Upper lobe of right lung (tissue), 1 donor: ENCODE results near the gene NRP2. TPM values are rescaled to one million over a fixed set of nuclear protein-coding genes. Genes with fewer than 3 reads are reported as not detected.

ENCODE experiments used
- ATAC-seq: fragments of 200-7000 bp; cut with Tn5 transposase; one replicate; pipeline ENCODE4 v1.9.1; 2020; ENCODE audit warnings: mild to moderate bottlenecking, moderate library complexity
- DNase-seq: peaks from one replicate; pipeline ENCODE4 v3.0.0-alpha.2; 2020
- H3K27ac ChIP-seq: fragments of 200-600 bp; one replicate; pipeline ENCODE4 v1.8.0; 2022
- H3K27me3 ChIP-seq: fragments of 200-600 bp; one replicate; pipeline ENCODE4 v1.8.0; 2022; ENCODE audit warnings: mild to moderate bottlenecking
- H3K36me3 ChIP-seq: fragments of 200-600 bp; one replicate; pipeline ENCODE4 v1.8.0; 2022
- H3K4me1 ChIP-seq: fragments of 200-600 bp; one replicate; pipeline ENCODE4 v1.8.0; 2022
- H3K4me3 ChIP-seq: fragments of 200-600 bp; one replicate; pipeline ENCODE4 v1.8.0; 2022; ENCODE audit warnings: mild to moderate bottlenecking
- H3K9me3 ChIP-seq: fragments of 200-600 bp; one replicate; pipeline ENCODE4 v1.8.0; 2022
- intact Hi-C: fragments of 100-400 bp; cut with DNase I; formaldehyde crosslinking; loops from one replicate; pipeline ENCODE4 v1.11.0; 2022
- total RNA-seq: library from RNA; stranded (reverse); fragmentation: NEBNext Ultra II Directional; extraction: Animal tissue kit (Norgen Biotek cat#: 25700); gene quantifications from one replicate; pipeline ENCODE4 v1.2.1, GENCODE V29; 2021
- TF ChIP-seq, protein P1 (sequence below): fragments of 200-600 bp; IDR thresholded peaks from one replicate; pipeline ENCODE4 v1.8.0; 2022; ENCODE audit warnings: antibody characterized with exemption
- donor health status: DM: no; HTN: yes; CAD: no; lungs with severe emphysema.

The NRP2 gene
- total RNA-seq, 1 donor from 2014 or later: 75.3 TPM

- no peaks in the 10 kb centered on the region for H3K9me3 ChIP-seq
- TF ChIP-seq, protein P1, sequence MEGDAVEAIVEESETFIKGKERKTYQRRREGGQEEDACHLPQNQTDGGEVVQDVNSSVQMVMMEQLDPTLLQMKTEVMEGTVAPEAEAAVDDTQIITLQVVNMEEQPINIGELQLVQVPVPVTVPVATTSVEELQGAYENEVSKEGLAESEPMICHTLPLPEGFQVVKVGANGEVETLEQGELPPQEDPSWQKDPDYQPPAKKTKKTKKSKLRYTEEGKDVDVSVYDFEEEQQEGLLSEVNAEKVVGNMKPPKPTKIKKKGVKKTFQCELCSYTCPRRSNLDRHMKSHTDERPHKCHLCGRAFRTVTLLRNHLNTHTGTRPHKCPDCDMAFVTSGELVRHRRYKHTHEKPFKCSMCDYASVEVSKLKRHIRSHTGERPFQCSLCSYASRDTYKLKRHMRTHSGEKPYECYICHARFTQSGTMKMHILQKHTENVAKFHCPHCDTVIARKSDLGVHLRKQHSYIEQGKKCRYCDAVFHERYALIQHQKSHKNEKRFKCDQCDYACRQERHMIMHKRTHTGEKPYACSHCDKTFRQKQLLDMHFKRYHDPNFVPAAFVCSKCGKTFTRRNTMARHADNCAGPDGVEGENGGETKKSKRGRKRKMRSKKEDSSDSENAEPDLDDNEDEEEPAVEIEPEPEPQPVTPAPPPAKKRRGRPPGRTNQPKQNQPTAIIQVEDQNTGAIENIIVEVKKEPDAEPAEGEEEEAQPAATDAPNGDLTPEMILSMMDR: no peak
- no peak for DNase-seq
- no peak for ATAC-seq
- peaks cover 39% of the 10 kb centered on the region for H3K4me1 ChIP-seq
- H3K27me3 ChIP-seq: no peaks in the 10 kb centered on the region
- intact Hi-C loops: no loop called here
- H3K4me3 ChIP-seq: no peak overlapping the region
- H3K36me3 ChIP-seq: no peaks in the 10 kb centered on the region
- H3K27ac ChIP-seq: no peak overlapping the region
These were observed 14.7 kb downstream of the NRP2 start for GRCh38 chr2:205696927-205697441.

DNA sequence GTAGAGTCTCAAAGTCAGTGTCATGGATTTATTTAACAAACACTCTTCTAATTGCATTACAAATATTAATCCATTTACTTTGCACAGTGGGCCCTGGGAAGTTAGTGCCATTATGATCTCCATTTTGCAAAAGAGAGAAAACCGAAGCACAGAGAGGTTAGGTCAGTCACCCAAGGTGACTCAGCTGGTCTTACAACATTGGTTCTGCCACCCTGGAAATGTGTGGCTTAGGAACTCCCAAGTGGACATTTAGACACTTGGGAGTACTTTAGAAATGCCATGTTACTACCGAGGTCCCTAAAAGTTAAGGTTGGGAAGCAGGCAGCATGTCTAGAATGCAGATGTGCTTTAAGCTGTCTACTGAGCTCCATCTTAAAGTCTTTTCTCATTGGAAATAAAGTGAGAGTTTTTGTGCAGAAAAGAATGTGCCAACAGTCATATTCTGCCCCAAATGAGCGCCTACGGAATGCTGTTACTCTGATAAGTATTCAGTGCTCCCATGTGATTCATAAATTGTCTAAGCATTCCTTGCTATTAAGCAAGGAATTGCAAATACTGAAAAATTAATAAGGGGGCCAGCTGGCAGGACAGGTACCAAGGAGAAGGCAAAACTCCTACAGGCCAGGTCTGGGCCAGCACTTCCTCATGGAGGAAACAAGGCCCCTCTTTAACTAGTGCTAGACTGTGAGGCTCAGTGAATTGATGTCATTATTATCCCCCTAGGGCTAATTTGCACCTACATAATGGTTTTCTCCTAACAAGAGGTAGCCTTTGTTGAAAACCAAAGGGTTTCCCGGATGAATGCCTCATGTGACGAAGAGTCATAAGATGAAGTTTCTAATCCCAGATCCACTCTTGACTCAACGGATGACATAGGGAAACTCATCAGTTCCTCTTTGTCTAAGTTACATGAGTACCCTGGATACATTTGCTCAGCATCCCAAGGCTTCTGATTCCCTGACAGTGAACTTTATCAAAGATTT, 16.3 kb downstream of the NRP2 start:
- no peak for DNase-seq
- ATAC-seq: peak; percentile 43
- Histone ChIP-seq H3K27me3 (no peaks in the 10 kb centered on the region), H3K36me3 (no peaks in the 10 kb centered on the region), H3K27ac (peak overlapping the region; percentile 59), H3K4me1 (peaks cover 55% of the 10 kb centered on the region), H3K4me3 (no peak overlapping the region), H3K9me3 (no peaks in the 10 kb centered on the region)
- TF ChIP-seq, protein P1: no peak
- intact Hi-C loops: no loop called here

DNA sequence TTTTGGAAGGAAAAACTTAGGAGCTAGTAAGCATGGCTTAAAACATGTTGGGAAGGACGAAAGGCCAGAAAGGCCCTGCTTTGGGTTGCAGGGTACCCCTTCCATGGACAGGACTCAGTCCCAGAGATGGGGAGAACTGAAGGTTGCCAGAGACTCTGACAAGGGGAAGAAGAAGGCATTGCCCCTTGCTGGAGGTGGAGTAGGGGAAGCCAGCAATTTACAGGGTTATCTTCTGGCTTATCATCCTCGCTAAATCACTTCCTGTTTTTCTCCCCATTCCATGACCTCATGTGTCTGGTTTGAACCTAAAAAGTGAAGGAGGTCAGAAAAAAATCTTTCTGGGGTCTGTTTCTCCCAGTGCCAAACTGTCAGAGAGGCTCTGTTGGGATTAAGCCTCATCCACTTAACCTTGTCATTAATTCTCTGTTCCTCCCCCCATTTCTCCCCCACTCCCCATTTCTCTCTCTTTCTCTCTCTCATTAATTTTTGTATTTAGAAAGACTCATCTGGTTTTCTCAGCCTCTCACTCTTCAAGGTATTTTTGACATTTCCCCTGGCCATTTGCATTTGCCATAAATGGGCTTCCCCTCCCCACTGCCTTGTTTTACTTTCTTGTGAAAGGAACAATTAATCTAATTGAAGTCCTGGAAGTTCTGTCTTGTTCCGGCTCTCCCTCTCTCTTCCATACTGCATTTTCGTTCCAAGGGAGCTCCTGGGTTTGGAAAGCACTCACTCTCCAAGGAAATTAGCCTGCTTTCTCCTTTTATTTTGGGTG, 17.4 kb downstream of the NRP2 start:
- Histone ChIP-seq H3K4me3 (no peak overlapping the region), H3K4me1 (peaks cover 64% of the 10 kb centered on the region), H3K36me3 (no peaks in the 10 kb centered on the region), H3K9me3 (no peaks in the 10 kb centered on the region), H3K27me3 (no peaks in the 10 kb centered on the region), H3K27ac (peak overlapping the region; percentile 43)
- ATAC-seq (no peak), DNase-seq (no peak)
- intact Hi-C loops: no loop called here
- TF ChIP-seq, protein P1: no peak

DNA sequence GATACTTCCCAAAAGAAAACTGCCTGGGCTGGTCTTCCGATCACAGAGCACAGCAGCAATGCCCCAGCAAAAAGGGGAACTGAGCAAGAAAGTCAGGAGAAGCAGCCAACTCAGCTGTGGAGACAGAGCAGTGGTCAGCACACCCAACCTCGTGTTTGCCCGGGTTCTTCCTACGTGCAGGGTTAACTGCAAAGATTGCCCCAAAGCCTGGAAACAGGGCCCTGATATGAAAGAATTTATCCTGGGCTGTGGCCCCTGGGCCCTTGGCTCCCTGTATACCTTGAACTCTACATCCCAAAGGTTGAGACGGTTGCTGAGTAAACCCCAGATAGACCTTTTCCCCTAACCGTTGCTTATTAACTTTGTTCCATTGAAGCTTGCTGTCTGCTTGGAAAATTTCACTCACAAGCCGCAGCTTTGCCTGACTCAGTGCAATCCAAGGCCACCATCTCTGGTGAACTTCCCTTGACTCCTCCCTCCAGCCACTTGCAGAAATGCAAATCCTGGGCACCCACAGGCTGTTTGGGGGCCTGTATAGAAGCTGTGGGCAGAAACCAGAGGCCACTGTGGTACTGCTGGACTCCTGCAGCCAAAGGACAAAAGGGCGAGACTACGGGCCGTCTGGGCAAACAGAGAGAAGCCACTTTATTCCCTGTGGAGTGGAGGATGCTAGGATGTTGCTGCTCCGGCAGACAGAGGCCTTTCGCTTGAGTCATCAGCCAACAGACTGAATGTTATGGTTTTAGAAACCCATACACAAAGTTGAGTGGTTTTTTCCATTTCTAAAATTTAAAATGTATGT, 18.2 kb downstream of the NRP2 start:
- DNase-seq (no peak), ATAC-seq (peak; percentile 77)
- intact Hi-C loops: no loop called here
- H3K4me3 ChIP-seq: no peak overlapping the region
- peaks cover 67% of the 10 kb centered on the region for H3K4me1 ChIP-seq
- H3K36me3 ChIP-seq: no peaks in the 10 kb centered on the region
- H3K27me3 ChIP-seq: no peaks in the 10 kb centered on the region
- H3K9me3 ChIP-seq: no peaks in the 10 kb centered on the region
- H3K27ac ChIP-seq: peak overlapping the region; percentile 43
- TF ChIP-seq, protein P1: no peak

DNA sequence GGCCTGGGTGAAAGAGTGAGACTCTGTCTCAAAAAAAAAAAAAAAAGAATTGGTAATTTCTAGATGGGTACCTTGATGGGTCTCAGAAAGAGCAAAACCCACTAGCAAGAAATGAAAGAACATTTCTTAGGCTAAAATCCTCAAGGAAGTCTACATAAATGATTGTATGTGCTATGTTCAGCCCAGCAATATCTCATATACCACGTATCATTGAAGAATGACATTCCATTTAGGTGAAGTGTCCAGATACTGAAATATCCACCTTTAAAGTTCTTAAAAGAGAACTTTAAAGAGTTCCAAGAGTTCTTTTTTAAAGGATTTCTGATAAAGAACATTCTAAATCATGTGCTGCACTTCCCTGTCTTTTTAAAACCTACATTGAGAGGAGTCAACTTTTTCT, 19.2 kb downstream of the NRP2 start:
- no peaks in the 10 kb centered on the region for H3K27me3 ChIP-seq
- ATAC-seq (no peak), DNase-seq (no peak)
- peak overlapping the region; percentile 43 for H3K27ac ChIP-seq
- no peaks in the 10 kb centered on the region for H3K36me3 ChIP-seq
- TF ChIP-seq, protein P1: no peak
- intact Hi-C loops: no loop called here
- no peaks in the 10 kb centered on the region for H3K9me3 ChIP-seq
- H3K4me1 ChIP-seq: peaks cover 72% of the 10 kb centered on the region
- H3K4me3 ChIP-seq: no peak overlapping the region
